GM19397 (cell line): ENCODE results near the gene SYNDIG1L.
"Not testable (repeated sequence)": the region's sequence is repeated elsewhere in the genome, so short reads cannot be mapped to it uniquely, and the experiment has no call there.

Source experiments
- ATAC-seq: cut with Tn5 transposase; IDR thresholded peaks from one replicate; pipeline ENCODE4 v1.9.1; 2021; ENCODE audit warnings: mild to moderate bottlenecking, moderate library complexity; ENCODE audit not compliant: unreplicated experiment

The SYNDIG1L gene

DNA sequence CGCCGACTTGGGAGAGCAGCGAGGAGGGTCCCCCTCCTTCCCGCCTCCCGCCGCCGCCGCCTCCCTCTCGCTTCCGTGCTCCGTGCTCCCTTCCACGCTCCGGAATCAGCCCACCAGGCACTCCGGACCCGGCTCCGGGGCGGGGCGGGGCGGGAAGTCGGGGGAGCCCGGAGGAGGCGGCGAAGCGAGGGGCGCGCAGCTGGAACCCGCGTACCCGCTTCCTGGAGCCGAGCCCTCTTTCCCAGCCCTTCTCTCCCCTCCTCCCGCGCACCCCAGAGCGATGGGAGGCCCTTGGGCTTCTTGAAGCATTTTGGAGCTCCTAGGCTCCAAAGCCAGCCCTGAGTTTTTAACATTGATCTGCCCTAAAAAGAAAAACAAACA is at the start of gene SYNDIG1L:
Gene SYNDIG1L, minus strand, starts transcription at position 9 of the 381 bp plus-strand sequence. CDS start 16,466 bp downstream, outside the sequence.
- no peak for ATAC-seq

- no peak for ATAC-seq
These were observed 49.7 kb upstream of the SYNDIG1L start for GRCh38 chr14:74475678-74476077.

GRCh38 chr14:74474376-74474775 is 48.4 kb upstream of the SYNDIG1L start:
- no peak for ATAC-seq

DNA sequence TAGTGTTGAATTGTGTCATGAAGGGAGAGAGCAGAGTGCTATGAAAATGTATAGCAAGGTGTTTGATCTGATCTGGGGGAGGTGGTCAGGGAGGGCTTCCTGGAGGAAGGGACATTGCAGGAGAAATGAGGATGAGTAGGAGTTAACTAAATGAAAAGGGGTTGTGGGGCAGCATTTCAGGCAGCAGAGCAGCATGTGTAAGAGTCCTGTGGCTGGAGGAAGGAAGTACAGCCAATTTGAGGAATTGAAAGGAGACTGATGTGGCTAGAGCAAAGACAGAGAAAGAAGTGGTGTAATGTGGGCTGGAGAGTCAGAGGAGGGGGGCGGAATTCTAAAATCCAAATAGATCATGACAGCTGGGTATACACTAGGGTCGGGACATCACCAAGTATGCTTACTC is 46.6 kb upstream of the SYNDIG1L start:
- no peak for ATAC-seq

GRCh38 chr14:74469548-74470518 is 43.8 kb upstream of the SYNDIG1L start:
- no peak for ATAC-seq

GRCh38 chr14:74468513-74468912 is 42.5 kb upstream of the SYNDIG1L start:
- no peak for ATAC-seq

- no peak for ATAC-seq
These were observed 39.3 kb upstream of the SYNDIG1L start for GRCh38 chr14:74465335-74465734.

DNA sequence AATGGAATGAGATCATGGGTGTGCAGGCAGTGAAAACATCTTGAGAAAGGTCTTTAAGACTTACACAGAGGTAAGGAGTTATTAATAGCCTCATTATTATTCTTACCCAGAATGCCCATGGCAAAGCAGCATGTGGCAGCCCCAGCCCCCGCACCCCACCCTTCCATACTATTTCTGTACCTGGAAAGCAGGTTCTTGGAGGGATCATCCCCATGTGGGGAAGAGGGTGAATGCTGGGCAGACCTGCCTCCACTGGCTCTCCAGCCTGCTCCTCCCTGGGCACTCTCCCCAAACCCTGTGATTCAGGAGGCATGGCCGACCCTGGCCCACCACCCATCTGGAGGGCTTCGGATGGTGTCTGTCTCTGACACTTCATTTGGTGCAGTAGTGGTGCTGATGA is 38.8 kb upstream of the SYNDIG1L start:
- ATAC-seq, result no peak

DNA sequence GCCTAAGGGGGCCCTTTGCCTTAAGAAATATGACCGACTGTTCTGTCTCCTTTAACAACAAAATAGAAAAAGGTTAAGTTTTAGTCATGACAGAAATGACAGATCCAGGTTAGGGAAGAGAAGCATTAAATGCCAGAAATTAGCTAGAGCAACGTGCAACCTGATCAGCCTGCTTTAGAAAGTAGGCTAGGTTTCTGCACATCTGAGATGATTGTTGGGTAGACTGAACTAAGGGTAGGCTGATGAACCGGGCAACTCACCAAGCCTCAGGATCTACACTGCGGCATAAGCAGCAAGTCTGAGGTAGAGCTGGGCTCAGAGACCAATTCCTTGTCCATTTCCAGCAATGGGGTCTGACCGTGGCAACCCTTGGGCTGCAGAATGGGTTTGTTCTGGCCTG is 37.7 kb upstream of the SYNDIG1L start:
- ATAC-seq, result no peak

DNA sequence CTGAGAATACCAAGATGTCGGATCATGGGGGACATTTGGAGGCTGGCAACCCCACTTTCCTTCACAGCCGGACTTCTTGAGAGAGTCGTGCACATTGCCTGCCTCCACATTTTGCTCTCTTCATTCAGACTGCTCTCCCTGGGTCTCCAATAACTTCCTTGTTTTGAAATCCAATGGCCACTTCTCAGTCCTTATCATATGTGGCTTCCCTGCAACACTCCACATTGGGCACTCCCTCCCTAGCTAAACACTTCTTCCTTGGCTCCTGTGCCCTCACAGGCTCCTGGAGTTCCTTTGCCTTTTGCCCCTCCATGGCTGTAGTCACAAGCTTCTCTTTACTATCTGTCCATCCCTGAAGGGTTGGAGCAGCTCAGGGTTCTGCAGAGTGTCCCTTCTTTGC is 37.0 kb upstream of the SYNDIG1L start:
- no peak for ATAC-seq

DNA sequence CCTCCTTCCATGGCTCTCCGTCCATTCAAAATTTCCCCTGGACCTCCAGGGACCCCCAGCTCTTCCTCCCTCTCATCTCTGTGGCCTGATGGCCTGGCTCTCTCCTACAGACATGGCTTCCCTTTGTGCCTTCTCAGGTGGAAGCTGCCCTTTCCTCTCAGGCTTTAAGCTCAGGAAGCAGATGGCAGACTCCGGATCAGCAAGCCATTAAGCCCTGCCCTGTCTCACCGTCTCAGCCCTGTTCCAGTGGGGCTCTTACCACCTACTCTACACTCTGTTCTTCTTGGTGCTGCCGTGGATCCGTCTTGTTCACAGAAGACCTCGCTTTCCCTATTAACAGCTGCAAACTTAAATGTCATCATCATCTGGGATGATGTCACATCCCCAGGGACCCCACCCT is 34.0 kb upstream of the SYNDIG1L start:
- no peak for ATAC-seq

DNA sequence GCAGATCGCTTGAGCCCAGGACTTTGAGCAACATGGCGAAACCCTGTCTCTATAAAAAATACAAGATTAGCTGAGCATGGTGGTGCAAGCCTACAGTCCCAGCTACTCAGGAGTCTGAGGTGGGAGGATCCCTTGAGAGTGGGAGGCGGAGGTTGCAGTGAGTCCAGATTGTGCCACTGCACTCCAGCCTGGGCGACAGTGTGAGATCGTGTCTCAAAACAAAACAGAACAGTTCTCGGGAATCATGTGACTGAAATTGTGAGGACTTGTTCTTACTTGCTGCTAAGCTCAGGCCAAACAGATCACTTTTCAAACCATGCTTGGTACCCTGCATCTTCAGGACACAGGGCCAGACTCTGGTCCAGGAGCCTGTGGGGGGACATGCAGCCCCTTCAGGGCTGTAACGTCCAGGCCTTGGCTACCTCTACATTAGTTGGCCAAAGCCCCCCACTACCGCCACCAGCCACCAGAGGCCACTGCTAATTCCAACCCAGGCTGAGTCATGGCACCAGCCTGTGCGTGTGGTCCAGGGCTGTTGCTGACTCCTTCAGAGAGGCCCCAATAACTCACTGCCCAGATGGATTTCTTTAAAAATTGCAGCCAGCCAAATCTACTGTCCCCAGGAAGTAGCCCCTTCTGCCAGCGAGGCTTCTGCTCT is 33.4 kb upstream of the SYNDIG1L start:
- no peak for ATAC-seq

DNA sequence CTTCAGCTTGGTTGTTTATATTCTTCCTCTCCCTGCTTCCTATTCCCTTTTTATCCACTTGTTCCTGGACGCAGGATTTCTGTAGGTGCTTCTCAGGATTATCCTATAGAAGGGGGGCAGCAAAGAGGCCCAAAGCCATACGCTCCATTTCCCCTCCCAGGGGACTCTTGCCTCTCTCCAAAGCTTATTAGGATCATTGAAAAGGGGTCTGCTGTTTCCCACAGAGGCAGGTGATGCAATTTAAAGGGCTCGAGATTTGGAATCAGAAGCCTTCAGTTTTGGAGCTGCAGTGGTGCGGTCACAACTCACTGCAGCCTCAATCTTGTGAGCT is 31.5 kb upstream of the SYNDIG1L start:
- no peak for ATAC-seq

- ATAC-seq, result no peak
These were observed 30.9 kb upstream of the SYNDIG1L start for GRCh38 chr14:74456684-74457564.

- ATAC-seq, result not testable (repeated sequence)
These were observed 28.4 kb upstream of the SYNDIG1L start for GRCh38 chr14:74454397-74454796.

DNA sequence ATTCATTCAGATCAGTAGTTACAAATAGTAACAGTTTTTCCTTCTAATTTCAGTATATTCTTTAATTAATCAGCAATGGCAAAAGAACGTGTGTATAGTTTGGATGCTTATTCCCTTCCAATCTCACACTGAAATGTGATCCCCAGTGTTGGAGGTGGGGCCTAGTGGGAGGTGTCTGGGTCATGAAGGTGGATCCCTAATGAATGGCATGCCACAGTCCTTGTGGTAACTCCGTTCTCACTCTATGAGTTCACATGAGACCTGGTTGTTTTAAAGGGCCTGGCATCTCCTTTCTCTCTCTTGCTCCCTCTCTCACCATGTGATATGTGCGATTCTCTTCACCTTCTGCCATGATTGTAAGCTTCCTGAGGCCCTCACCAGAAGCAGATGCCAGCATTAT is 18.9 kb upstream of the SYNDIG1L start:
- ATAC-seq, result no peak

- no peak for ATAC-seq
These were observed 16.7 kb upstream of the SYNDIG1L start for GRCh38 chr14:74442757-74443156.

DNA sequence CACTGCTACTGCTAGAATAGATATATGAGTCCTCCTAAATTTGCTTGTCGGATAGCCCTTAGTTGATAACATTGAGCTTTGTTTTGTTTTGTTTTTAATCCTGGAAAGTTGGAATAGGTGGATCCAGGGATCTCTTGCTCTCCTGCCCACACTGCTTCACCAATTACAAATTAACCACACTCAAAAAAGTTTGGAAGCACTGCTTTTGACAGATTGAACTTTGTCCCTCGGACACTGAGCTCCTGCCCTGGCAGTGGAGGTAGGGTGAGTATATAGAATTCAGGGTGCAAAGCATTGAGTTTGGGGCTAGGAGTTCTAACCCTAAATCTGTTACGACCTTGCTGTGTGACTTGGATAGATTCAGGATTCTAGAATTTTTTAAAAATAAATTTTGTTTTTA is 15.1 kb upstream of the SYNDIG1L start:
- ATAC-seq, result no peak

- ATAC-seq, result no peak
These were observed 12.4 kb upstream of the SYNDIG1L start for GRCh38 chr14:74438351-74438915.

DNA sequence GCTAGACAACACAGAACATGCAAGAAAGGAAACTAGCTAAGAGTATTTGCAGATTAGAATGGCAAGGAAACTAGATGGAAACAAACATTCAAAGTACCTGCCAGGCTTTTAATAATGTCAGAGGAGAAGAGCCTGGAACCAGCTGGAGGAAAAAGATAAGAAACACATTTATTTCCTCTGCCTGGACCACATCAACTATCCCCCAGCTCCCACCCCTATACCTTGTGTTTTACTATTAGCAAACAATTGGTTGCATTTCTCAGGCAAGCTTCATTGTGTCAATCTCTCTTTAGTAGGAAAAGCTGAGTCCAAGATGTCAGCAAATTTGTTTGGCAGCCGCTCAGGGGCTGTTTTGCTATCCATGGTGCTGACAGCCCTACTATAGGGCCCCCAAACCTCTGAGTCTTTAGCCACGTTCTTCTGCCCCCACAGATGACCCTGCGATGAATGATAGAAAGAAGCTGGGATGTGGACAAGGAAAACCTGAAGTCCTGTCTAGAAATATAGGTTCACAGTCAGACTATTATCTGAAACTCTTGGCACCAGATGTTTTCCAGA is 11.6 kb upstream of the SYNDIG1L start:
- no peak for ATAC-seq

DNA sequence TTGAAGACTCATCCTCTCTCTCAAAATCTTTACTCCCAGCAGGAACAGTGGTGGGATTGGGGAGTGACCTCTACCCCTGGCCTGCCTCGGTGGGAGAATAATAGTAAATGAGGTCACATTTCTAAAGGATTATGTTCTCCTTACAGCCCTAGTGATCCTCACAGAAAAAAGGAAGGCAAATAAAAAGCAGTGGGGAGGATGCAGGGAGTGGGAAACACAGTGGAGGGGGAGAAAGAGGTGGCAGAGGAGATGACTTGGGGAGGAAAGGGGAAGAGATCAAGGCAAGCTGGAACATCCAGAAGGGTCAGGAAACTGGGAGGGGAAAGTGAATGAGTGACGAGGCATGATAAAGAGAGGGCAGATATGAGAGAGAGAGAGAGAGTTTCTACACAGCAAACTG is 8.3 kb upstream of the SYNDIG1L start:
- no peak for ATAC-seq
